Measurements from ENCODE around the gene ARHGAP1. TPM values are rescaled to one million over a fixed set of nuclear protein-coding genes. Genes with fewer than 3 reads are reported as not detected.

The ARHGAP1 gene
- total and polyA plus RNA-seq, 12 donors: 18.7 to 125 (median 70.2) TPM

GRCh38 chr11:46637546-46637945, 62.9 kb downstream of the ARHGAP1 start:
- no peak for TF ChIP-seq CTCF (IDR thresholded peaks at IDR 0.05)
- no peak for TF ChIP-seq POLR2A (IDR thresholded peaks at IDR 0.05)
- no peaks in the 10 kb centered on the region for H3K9me3 ChIP-seq (replicated peaks in 1 of 3)
- H3K4me3 ChIP-seq: no peak overlapping the region
- WGBS, 4 donors: 92 to 99% (median 97%) methylated on average over 5 of the region's 5 CpGs
- peaks cover 0 to under 1% of the 10 kb centered on the region in 2 donors for H3K36me3 ChIP-seq (replicated peaks in 1 of 2)
- H3K27me3 ChIP-seq: no peaks in the 10 kb centered on the region
- peaks cover 4 to 7% of the 10 kb centered on the region in 2 donors for H3K4me1 ChIP-seq (replicated peaks in 1 of 2)
- intact Hi-C loops (cut with DNase I): no loop called here
- DNase-seq: no peak
- no peak overlapping the region for H3K27ac ChIP-seq

- DNase-seq: no peak
- no peaks in the 10 kb centered on the region for H3K9me3 ChIP-seq (replicated peaks in 1 of 3)
- 86 to 93% (median 89%) methylated on average over 5 of the region's 5 CpGs for WGBS, 4 donors
- no peak overlapping the region for H3K27ac ChIP-seq
- intact Hi-C loops (cut with DNase I): no loop called here
- TF ChIP-seq CTCF (IDR thresholded peaks at IDR 0.05) (no peak), POLR2A (IDR thresholded peaks at IDR 0.05) (no peak)
- peaks cover 0 to 4% of the 10 kb centered on the region in 2 donors for H3K36me3 ChIP-seq (replicated peaks in 1 of 2)
- no peaks in the 10 kb centered on the region for H3K4me1 ChIP-seq (replicated peaks in 1 of 2)
- H3K27me3 ChIP-seq: no peaks in the 10 kb centered on the region
- no peak overlapping the region for H3K4me3 ChIP-seq
These were observed 64.8 kb downstream of the ARHGAP1 start for GRCh38 chr11:46635557-46636139.

- H3K4me1 ChIP-seq (replicated peaks in 1 of 2): no peaks in the 10 kb centered on the region
- no peaks in the 10 kb centered on the region for H3K9me3 ChIP-seq (replicated peaks in 1 of 3)
- 94 to 98% (median 95%) methylated on average over 21 to 22 of the region's 22 CpGs for WGBS, 4 donors
- peaks cover 0 to 18% of the 10 kb centered on the region in 2 donors for H3K36me3 ChIP-seq (replicated peaks in 1 of 2)
- intact Hi-C loops (cut with DNase I): no loop called here
- TF ChIP-seq CTCF (IDR thresholded peaks at IDR 0.05) (no peak), POLR2A (IDR thresholded peaks at IDR 0.05) (no peak)
- H3K4me3 ChIP-seq: no peak overlapping the region
- H3K27me3 ChIP-seq: no peaks in the 10 kb centered on the region
- no peak overlapping the region for H3K27ac ChIP-seq
- no peak for DNase-seq
These were observed 66.9 kb downstream of the ARHGAP1 start for GRCh38 chr11:46633291-46634217.

GRCh38 chr11:46632502-46632901, 67.9 kb downstream of the ARHGAP1 start:
- no peak for TF ChIP-seq POLR2A (IDR thresholded peaks at IDR 0.05)
- TF ChIP-seq CTCF (IDR thresholded peaks at IDR 0.05): no peak
- intact Hi-C loops (cut with DNase I): no loop called here
- WGBS, 4 donors: 88 to 100% (median 99%) methylated on average over 1 of the region's 1 CpG
- Histone ChIP-seq H3K36me3 (replicated peaks in 1 of 2) (peaks cover 0 to 18% of the 10 kb centered on the region in 2 donors), H3K27me3 (no peaks in the 10 kb centered on the region), H3K9me3 (replicated peaks in 1 of 3) (no peaks in the 10 kb centered on the region), H3K4me3 (no peak overlapping the region), H3K4me1 (replicated peaks in 1 of 2) (no peaks in the 10 kb centered on the region), H3K27ac (no peak overlapping the region)
- DNase-seq: no peak

Data from adrenal gland (tissue), 12 donors.